Subcutaneous abdominal adipose tissue (tissue), 5 donors: ENCODE data around the gene TNFRSF17.
"Not testable (repeated sequence)": the region's sequence is repeated elsewhere in the genome, so short reads cannot be mapped to it uniquely, and the experiment has no call there.

Source experiments
- H3K27ac ChIP-seq: one replicate; pipeline ENCODE4 v1.7.0; 2013; ENCODE audit warnings: low read depth, mild to moderate bottlenecking, inconsistent platforms, low read length, moderate library complexity
- H3K27me3 ChIP-seq, 5 donors: one replicate each; pipeline ENCODE4 v1.7.0; 2013; ENCODE audit warnings: low read length in 5 of 5, inconsistent platforms in 1 of 5; ENCODE audit not compliant: control insufficient read depth in 5 of 5, insufficient read depth in 4 of 5
- H3K36me3 ChIP-seq, 5 donors: one replicate each; pipeline ENCODE4 v1.7.0; 2013; ENCODE audit warnings: low read length in 5 of 5; ENCODE audit not compliant: control insufficient read depth in 5 of 5, insufficient read depth in 5 of 5
- H3K4me1 ChIP-seq, 5 donors: one replicate each; pipeline ENCODE4 v1.7.0; 2013; ENCODE audit warnings: low read length in 5 of 5, mild to moderate bottlenecking in 3 of 5, moderate library complexity in 1 of 5; ENCODE audit not compliant: control insufficient read depth in 5 of 5, insufficient read depth in 5 of 5
- H3K4me3 ChIP-seq, 5 donors: one replicate each; pipeline ENCODE4 v1.7.0; 2013; ENCODE audit warnings: low read length in 5 of 5, low read depth in 1 of 5
- H3K9ac ChIP-seq, 5 donors: one replicate each; pipeline ENCODE4 v1.7.0; 2013; ENCODE audit warnings: low read length in 5 of 5, mild to moderate bottlenecking in 4 of 5, moderate library complexity in 3 of 5
- H3K9me3 ChIP-seq, 5 donors: one replicate each; pipeline ENCODE4 v1.7.0; 2013; ENCODE audit warnings: low read length in 5 of 5; ENCODE audit not compliant: control insufficient read depth in 5 of 5
- donor health status: healthy.
- donor health status: healthy.
- donor health status: healthy.
- donor health status: healthy.
- donor health status: healthy.

TNFRSF17 gene

GRCh38 chr16:11968577-11968976, 3.6 kb downstream of the TNFRSF17 start:
- Histone ChIP-seq H3K9me3 (no peaks in the 10 kb centered on the region), H3K27me3 (no peaks in the 10 kb centered on the region), H3K27ac (no peak overlapping the region), H3K4me1 (no peaks in the 10 kb centered on the region), H3K36me3 (peaks cover 0 to 4% (median 0%) of the 10 kb centered on the region in 5 donors), H3K4me3 (no peak overlapping the region), H3K9ac (no peak overlapping the region)

GRCh38 chr16:11970292-11970691, 5.3 kb downstream of the TNFRSF17 start:
- H3K27me3 ChIP-seq, H3K4me3 ChIP-seq, H3K36me3 ChIP-seq, H3K9me3 ChIP-seq, H3K9ac ChIP-seq, H3K4me1 ChIP-seq, H3K27ac ChIP-seq: not testable (repeated sequence)

GRCh38 chr16:11972128-11972527, 7.1 kb downstream of the TNFRSF17 start:
- Histone ChIP-seq H3K36me3 (peaks cover 0 to 9% (median 0%) of the 10 kb centered on the region in 5 donors), H3K4me3 (no peak overlapping the region), H3K9me3 (no peaks in the 10 kb centered on the region), H3K9ac (no peak overlapping the region), H3K27me3 (no peaks in the 10 kb centered on the region), H3K4me1 (peaks cover 0 to 15% (median 11%) of the 10 kb centered on the region in 5 donors), H3K27ac (no peak overlapping the region)

- Histone ChIP-seq H3K27ac (no peak overlapping the region), H3K4me3 (no peak overlapping the region), H3K9ac (no peak overlapping the region), H3K27me3 (no peaks in the 10 kb centered on the region), H3K4me1 (peaks cover 0 to 24% (median 20%) of the 10 kb centered on the region in 5 donors), H3K36me3 (peaks cover 0 to 9% (median 0%) of the 10 kb centered on the region in 5 donors), H3K9me3 (no peaks in the 10 kb centered on the region)
These were observed 8.1 kb downstream of the TNFRSF17 start for GRCh38 chr16:11973070-11973469.

GRCh38 chr16:11976850-11977375, 11.9 kb downstream of the TNFRSF17 start:
- H3K36me3 ChIP-seq = peaks cover 0 to 9% (median 0%) of the 10 kb centered on the region in 5 donors
- peaks cover 0 to 29% (median 24%) of the 10 kb centered on the region in 5 donors for H3K4me1 ChIP-seq
- H3K27me3 ChIP-seq = no peaks in the 10 kb centered on the region
- peak overlapping the region; percentile 87 to 99 (median 96) for H3K9ac ChIP-seq
- no peaks in the 10 kb centered on the region for H3K9me3 ChIP-seq
- peak overlapping the region; percentile 90 to 99 (median 95) for H3K4me3 ChIP-seq
- peak overlapping the region; percentile 75 for H3K27ac ChIP-seq

GRCh38 chr16:11977376-11978041, 12.5 kb downstream of the TNFRSF17 start:
- Histone ChIP-seq H3K9me3 (no peaks in the 10 kb centered on the region), H3K4me3 (peak overlapping the region; percentile 90 to 99 (median 95)), H3K27ac (peak overlapping the region; percentile 75), H3K9ac (peak overlapping the region; percentile 87 to 99 (median 96)), H3K4me1 (peaks cover 0 to 29% (median 24%) of the 10 kb centered on the region in 5 donors), H3K27me3 (no peaks in the 10 kb centered on the region), H3K36me3 (peaks cover 0 to 5% (median 0%) of the 10 kb centered on the region in 5 donors)

- peaks cover 0 to 29% (median 24%) of the 10 kb centered on the region in 5 donors for H3K4me1 ChIP-seq
- H3K27me3 ChIP-seq = no peaks in the 10 kb centered on the region
- H3K4me3 ChIP-seq = peak overlapping the region in 3 of 5 donors; percentile 94 to 97 (median 95)
- peaks cover 0 to 5% (median 0%) of the 10 kb centered on the region in 5 donors for H3K36me3 ChIP-seq
- H3K9me3 ChIP-seq = no peaks in the 10 kb centered on the region
- peak overlapping the region; percentile 75 for H3K27ac ChIP-seq
- peak overlapping the region in 4 of 5 donors; percentile 58 to 97 (median 95) for H3K9ac ChIP-seq
These were observed 13.1 kb downstream of the TNFRSF17 start for GRCh38 chr16:11978080-11978479.

- no peaks in the 10 kb centered on the region for H3K27me3 ChIP-seq
- no peak overlapping the region for H3K4me3 ChIP-seq
- H3K9ac ChIP-seq = no peak overlapping the region
- H3K36me3 ChIP-seq = no peaks in the 10 kb centered on the region
- no peaks in the 10 kb centered on the region for H3K9me3 ChIP-seq
- peaks cover 0 to 29% (median 24%) of the 10 kb centered on the region in 5 donors for H3K4me1 ChIP-seq
- no peak overlapping the region for H3K27ac ChIP-seq
These were observed 14.1 kb downstream of the TNFRSF17 start for GRCh38 chr16:11979013-11979672.

GRCh38 chr16:11980136-11980844, 15.3 kb downstream of the TNFRSF17 start:
- Histone ChIP-seq H3K4me1 (peaks cover 0 to 29% (median 24%) of the 10 kb centered on the region in 5 donors), H3K36me3 (no peaks in the 10 kb centered on the region), H3K9ac (no peak overlapping the region), H3K27me3 (no peaks in the 10 kb centered on the region), H3K4me3 (no peak overlapping the region), H3K9me3 (no peaks in the 10 kb centered on the region), H3K27ac (no peak overlapping the region)
